K562 (cell line): Measurements from ENCODE around the gene NOP10. TPM values are rescaled to one million over a fixed set of nuclear protein-coding genes. Genes with fewer than 3 reads are reported as not detected.
A peak's percentile ranks its signal among the peaks of the same experiment; 100 is the strongest.

ENCODE experiments used
- BRCA1 ChIP-seq, 2 experiments: fragments of 450-650 bp in 1 of 2; sonication (generic) in 1 of 2; formaldehyde crosslinking in 1 of 2; IDR thresholded peaks; 2 replicates each; pipeline versions ENCODE4 v1.5.0 to v1.6.1; 2017 to 2020; ENCODE audit warnings: mild to moderate bottlenecking in 1 of 2, missing genetic modification reagents in 1 of 2
- CREB1 ChIP-seq, 2 experiments: sonication (generic) in 1 of 2; formaldehyde crosslinking in 1 of 2; IDR thresholded peaks; 2 replicates each; pipeline versions ENCODE4 v1.6.1 to v1.8.0; 2012 to 2022; ENCODE audit warnings: inconsistent platforms in 1 of 2, mild to moderate bottlenecking in 1 of 2, missing genetic modification reagents in 1 of 2, moderate library complexity in 1 of 2
- HDAC6 ChIP-seq: IDR thresholded peaks from 2 replicates; pipeline ENCODE4 v1.6.1; 2012; ENCODE audit warnings: low read depth, mild to moderate bottlenecking, control low read depth, inconsistent platforms, low read length, moderate library complexity
- KHSRP ChIP-seq: fragments of 450-650 bp; IDR thresholded peaks from 2 replicates; pipeline ENCODE4 v1.6.1; 2017
- KLF1 ChIP-seq: fragments of 450-650 bp; IDR thresholded peaks from 2 replicates; pipeline ENCODE4 v1.6.1; 2016; ENCODE audit warnings: missing genetic modification characterization, missing compliant biosample characterization
- MED1 ChIP-seq: sonication (generic); formaldehyde crosslinking; IDR thresholded peaks from 2 replicates; pipeline ENCODE4 v1.8.1; 2023; ENCODE audit warnings: missing genetic modification reagents, borderline replicate concordance
- NFE2 ChIP-seq: IDR thresholded peaks from 2 replicates; pipeline ENCODE4 v1.6.1; 2014; ENCODE audit warnings: antibody characterized with exemption, low read depth
- RAD21 ChIP-seq, 2 experiments: fragments of 250-450 bp in 1 of 2; fragments of 450-650 bp in 1 of 2; sonication (Bioruptor Pico) in 1 of 2; formaldehyde crosslinking in 1 of 2; IDR thresholded peaks in 1 of 2; conservative IDR thresholded peaks in 1 of 2; 2 replicates each; pipeline versions ENCODE4 v1.4.0 to v1.8.0; 2020 to 2022; ENCODE audit warnings: mild to moderate bottlenecking in 2 of 2, moderate library complexity in 1 of 2
- RFX5 ChIP-seq: IDR thresholded peaks from 2 replicates; pipeline ENCODE4 v1.6.1; 2011; ENCODE audit warnings: low read depth, mild to moderate bottlenecking, improper control_type of control experiment, low read length
- SMARCB1 ChIP-seq: IDR thresholded peaks from 2 replicates; pipeline ENCODE4 v1.6.1; 2011; ENCODE audit warnings: improper control_type of control experiment, low read depth; ENCODE audit not compliant: insufficient read length
- SNIP1 ChIP-seq: fragments of 450-650 bp; IDR thresholded peaks from 2 replicates; pipeline ENCODE4 v1.7.1; 2017; ENCODE audit warnings: low read depth, mild to moderate bottlenecking
- TCF3 ChIP-seq: sonication (generic); formaldehyde crosslinking; IDR thresholded peaks from 2 replicates; pipeline ENCODE4 v1.4.0; 2020; ENCODE audit warnings: mild to moderate bottlenecking, missing genetic modification reagents
- TCFL5 ChIP-seq: fragments of 250-450 bp; sonication (Bioruptor Pico); conservative IDR thresholded peaks from 2 replicates; pipeline ENCODE4 v1.6.1; 2021; ENCODE audit warnings: mild to moderate bottlenecking, moderate library complexity, matching md5 sums
- THRAP3 ChIP-seq: fragments of 450-650 bp; IDR thresholded peaks from 2 replicates; pipeline ENCODE4 v1.6.1; 2016; ENCODE audit warnings: mild to moderate bottlenecking, inconsistent platforms, borderline replicate concordance
- ZNF431 ChIP-seq: sonication (generic); formaldehyde crosslinking; IDR thresholded peaks from 2 replicates; pipeline ENCODE4 v1.8.0; 2022; ENCODE audit warnings: mild to moderate bottlenecking, missing genetic modification reagents
- polyA plus RNA-seq, 8 experiments: library from polyadenylated mRNA; depleted of rRNA in 4 of 8; stranded (reverse) in 5 of 8; unstranded in 3 of 8; fragments of >200 nt; fragmentation: Nextera tagmentation in 2 of 8; fragmentation: Illumina TruSeq in 1 of 8; extraction: Ambion mirVana in 2 of 8; extraction: Trizol in 1 of 8; gene quantifications; 2 replicates each; pipeline versions ENCODE4 v1.2.1 to v1.2.3, GENCODE V29; 2011 to 2014; ENCODE audit warnings: inconsistent platforms in 1 of 8, missing spikeins in 1 of 8
- total RNA-seq, 7 experiments: library from RNA; depleted of rRNA in 6 of 7; stranded (reverse); fragments of >200 nt in 6 of 7; fragmentation: Illumina TruSeq in 2 of 7; extraction: Trizol in 2 of 7; gene quantifications; 2 replicates each; pipeline versions ENCODE4 v1.2.1 to v1.2.3, GENCODE V29; 2011 to 2021; ENCODE audit warnings: low replicate concordance in 1 of 7
- TF ChIP-seq, protein P1 (sequence below), 2 experiments: fragments of 450-650 bp; IDR thresholded peaks; 2 replicates each; pipeline ENCODE4 v1.6.1; 2016
- TF ChIP-seq, protein P2 (sequence below): sonication (generic); formaldehyde crosslinking; IDR thresholded peaks from 2 replicates; pipeline ENCODE4 v1.8.0; 2022; ENCODE audit warnings: mild to moderate bottlenecking, missing genetic modification reagents
- TF ChIP-seq, protein P3 (sequence below): sonication (generic); formaldehyde crosslinking; IDR thresholded peaks from 2 replicates; pipeline ENCODE4 v1.8.1; 2023; ENCODE audit warnings: mild to moderate bottlenecking, missing genetic modification reagents
- TF ChIP-seq, protein P4 (sequence below): fragments of 450-650 bp; IDR thresholded peaks from 2 replicates; pipeline ENCODE4 v1.6.1; 2016

The NOP10 gene
- total and polyA plus RNA-seq, 9 of the 15 experiments (the other 6 are each of a cell fraction or from before 2014, with no cell fraction given): 250 to 1,663 (median 449) TPM

DNA sequence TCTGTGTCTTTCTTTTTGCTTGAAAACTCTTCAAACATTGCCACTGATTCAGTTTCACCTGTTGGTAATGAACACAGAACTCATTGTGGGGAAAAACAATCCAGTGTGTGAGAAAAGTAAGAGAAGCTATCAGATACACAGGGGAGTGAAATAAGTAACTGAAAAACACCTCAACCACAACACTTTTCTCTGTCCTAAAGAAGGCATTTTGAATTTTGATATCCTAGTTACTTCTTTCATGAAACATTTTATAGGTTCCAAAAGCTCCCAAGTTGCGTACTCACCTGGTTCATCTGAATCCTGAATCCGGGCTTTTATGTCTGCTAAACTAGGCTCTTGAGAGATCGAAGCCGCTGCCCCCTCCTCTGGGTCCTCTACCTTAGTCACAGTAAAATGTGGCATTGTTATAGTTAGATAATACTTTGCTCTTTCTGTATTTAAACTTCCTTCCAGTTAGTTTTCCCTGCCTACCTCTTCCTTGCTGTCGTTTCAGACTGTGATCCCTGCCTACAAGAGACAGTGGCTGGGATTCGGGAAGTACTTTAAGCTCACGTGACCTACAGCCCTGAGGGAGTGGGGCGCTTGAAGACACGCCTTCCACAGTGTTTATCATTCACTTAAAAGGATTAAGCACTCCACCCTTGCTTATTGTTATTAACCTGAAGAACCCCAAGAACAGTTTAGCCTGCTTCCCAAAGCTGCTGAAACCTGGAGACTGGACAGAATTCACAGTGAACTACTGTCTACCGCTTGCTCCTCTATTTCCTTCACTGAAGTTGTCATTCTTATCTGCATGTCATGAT lies 24.5 kb downstream of the NOP10 start (continued):
- TF ChIP-seq, protein P1, sequence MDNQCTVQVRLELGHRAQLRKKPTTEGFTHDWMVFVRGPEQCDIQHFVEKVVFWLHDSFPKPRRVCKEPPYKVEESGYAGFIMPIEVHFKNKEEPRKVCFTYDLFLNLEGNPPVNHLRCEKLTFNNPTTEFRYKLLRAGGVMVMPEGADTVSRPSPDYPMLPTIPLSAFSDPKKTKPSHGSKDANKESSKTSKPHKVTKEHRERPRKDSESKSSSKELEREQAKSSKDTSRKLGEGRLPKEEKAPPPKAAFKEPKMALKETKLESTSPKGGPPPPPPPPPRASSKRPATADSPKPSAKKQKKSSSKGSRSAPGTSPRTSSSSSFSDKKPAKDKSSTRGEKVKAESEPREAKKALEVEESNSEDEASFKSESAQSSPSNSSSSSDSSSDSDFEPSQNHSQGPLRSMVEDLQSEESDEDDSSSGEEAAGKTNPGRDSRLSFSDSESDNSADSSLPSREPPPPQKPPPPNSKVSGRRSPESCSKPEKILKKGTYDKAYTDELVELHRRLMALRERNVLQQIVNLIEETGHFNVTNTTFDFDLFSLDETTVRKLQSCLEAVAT (IDR thresholded peaks at IDR 0.05): no peak
- TF ChIP-seq SMARCB1 (no peak), KLF1 (no peak), THRAP3 (no peak), RFX5 (no peak), CREB1 (IDR thresholded peaks at IDR 0.05) (no peak), CREB1 (CRISPR knock-in tag; IDR thresholded peaks at IDR 0.05) (peak; percentile 22; the same call in 1 of the 2 replicates), TCFL5 (CRISPR knock-in tag) (no peak), MED1 (CRISPR knock-in tag) (no peak), ZNF431 (CRISPR knock-in tag) (no peak), HDAC6 (no peak), BRCA1 (IDR thresholded peaks at IDR 0.05) (no peak), BRCA1 (CRISPR knock-in tag; IDR thresholded peaks at IDR 0.05) (no peak), RAD21 (CRISPR knock-in tag; conservative IDR thresholded peaks at IDR 0.05 in 1 of 2, IDR thresholded peaks at IDR 0.05 in 1 of 2) (no peak), TCF3 (CRISPR knock-in tag) (no peak), NFE2 (no peak), SNIP1 (no peak), KHSRP (no peak)
- TF ChIP-seq, protein P2, sequence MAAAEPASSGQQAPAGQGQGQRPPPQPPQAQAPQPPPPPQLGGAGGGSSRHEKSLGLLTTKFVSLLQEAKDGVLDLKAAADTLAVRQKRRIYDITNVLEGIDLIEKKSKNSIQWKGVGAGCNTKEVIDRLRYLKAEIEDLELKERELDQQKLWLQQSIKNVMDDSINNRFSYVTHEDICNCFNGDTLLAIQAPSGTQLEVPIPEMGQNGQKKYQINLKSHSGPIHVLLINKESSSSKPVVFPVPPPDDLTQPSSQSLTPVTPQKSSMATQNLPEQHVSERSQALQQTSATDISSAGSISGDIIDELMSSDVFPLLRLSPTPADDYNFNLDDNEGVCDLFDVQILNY: no peak
- TF ChIP-seq, protein P3, sequence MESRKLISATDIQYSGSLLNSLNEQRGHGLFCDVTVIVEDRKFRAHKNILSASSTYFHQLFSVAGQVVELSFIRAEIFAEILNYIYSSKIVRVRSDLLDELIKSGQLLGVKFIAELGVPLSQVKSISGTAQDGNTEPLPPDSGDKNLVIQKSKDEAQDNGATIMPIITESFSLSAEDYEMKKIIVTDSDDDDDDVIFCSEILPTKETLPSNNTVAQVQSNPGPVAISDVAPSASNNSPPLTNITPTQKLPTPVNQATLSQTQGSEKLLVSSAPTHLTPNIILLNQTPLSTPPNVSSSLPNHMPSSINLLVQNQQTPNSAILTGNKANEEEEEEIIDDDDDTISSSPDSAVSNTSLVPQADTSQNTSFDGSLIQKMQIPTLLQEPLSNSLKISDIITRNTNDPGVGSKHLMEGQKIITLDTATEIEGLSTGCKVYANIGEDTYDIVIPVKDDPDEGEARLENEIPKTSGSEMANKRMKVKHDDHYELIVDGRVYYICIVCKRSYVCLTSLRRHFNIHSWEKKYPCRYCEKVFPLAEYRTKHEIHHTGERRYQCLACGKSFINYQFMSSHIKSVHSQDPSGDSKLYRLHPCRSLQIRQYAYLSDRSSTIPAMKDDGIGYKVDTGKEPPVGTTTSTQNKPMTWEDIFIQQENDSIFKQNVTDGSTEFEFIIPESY (CRISPR knock-in tag): no peak
- TF ChIP-seq, protein P4, sequence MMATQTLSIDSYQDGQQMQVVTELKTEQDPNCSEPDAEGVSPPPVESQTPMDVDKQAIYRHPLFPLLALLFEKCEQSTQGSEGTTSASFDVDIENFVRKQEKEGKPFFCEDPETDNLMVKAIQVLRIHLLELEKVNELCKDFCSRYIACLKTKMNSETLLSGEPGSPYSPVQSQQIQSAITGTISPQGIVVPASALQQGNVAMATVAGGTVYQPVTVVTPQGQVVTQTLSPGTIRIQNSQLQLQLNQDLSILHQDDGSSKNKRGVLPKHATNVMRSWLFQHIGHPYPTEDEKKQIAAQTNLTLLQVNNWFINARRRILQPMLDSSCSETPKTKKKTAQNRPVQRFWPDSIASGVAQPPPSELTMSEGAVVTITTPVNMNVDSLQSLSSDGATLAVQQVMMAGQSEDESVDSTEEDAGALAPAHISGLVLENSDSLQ: peak; percentile 48
